ENCODE data around the gene STK40. TPM values are rescaled to one million over a fixed set of nuclear protein-coding genes. Genes with fewer than 3 reads are reported as not detected.
A peak's percentile ranks its signal among the peaks of the same experiment; 100 is the strongest.

Gene STK40
- total and polyA plus RNA-seq, 9 of the 15 experiments (the other 6 are each of a cell fraction or from before 2014, with no cell fraction given) = 0.69 to 94.3 (median 39.1) TPM

GRCh38 chr1:36387141-36387949, 1.6 kb upstream of the STK40 start (continued):
- TF ChIP-seq ZNF165 (CRISPR knock-in tag; IDR thresholded peaks at IDR 0.05; ENCODE audit: borderline replicate concordance) (peak; percentile 13; the same call in 1 of the 2 replicates), SMARCA5 (IDR thresholded peaks at IDR 0.05) (no peak), ZNF79 (CRISPR knock-in tag; IDR thresholded peaks at IDR 0.05; ENCODE audit: low read depth) (no peak), ELF1 (tag; IDR thresholded peaks at IDR 0.05) (no peak), CBX3 (IDR thresholded peaks at IDR 0.05; ENCODE audit: borderline replicate concordance in 1 of 2, low read length in 2 of 2) (no peak), NFIX (CRISPR knock-in tag; IDR thresholded peaks at IDR 0.05; ENCODE audit: low read depth) (no peak), PATZ1 (CRISPR knock-in tag; IDR thresholded peaks at IDR 0.05; ENCODE audit: borderline replicate concordance) (no peak), BACH1 (tag; IDR thresholded peaks at IDR 0.05) (no peak), NEUROD1 (IDR thresholded peaks at IDR 0.05; ENCODE audit: borderline replicate concordance, low read depth, low read length, partially characterized antibody) (peak; percentile 37), KDM2B (CRISPR knock-in tag; IDR thresholded peaks at IDR 0.05) (0 out of 2 replicates have a peak, but pooled peaks have one; percentile 2), ZC3H11A (IDR thresholded peaks at IDR 0.05; ENCODE audit: low read depth, low read length) (peak; percentile 77; the same call in 1 of the 2 replicates), RUNX1 (IDR thresholded peaks at IDR 0.05; ENCODE audit: low read depth) (no peak), ZNF561 (CRISPR knock-in tag; conservative IDR thresholded peaks at IDR 0.05) (no peak), HBP1 (CRISPR knock-in tag; IDR thresholded peaks at IDR 0.05) (peak; percentile 87), YY1 (IDR thresholded peaks at IDR 0.05; ENCODE audit: borderline replicate concordance in 1 of 3, control insufficient read depth in 1 of 3, extremely low read depth in 1 of 3, insufficient read depth in 3 of 3, insufficient read length in 1 of 3, insufficient replicate concordance in 2 of 3, low read depth in 1 of 3, low read length in 2 of 3) (peak in 1 of 3 experiments; percentile 29), NR1H2 (CRISPR knock-in tag; IDR thresholded peaks at IDR 0.05) (no peak)
- TF ChIP-seq, protein P1, sequence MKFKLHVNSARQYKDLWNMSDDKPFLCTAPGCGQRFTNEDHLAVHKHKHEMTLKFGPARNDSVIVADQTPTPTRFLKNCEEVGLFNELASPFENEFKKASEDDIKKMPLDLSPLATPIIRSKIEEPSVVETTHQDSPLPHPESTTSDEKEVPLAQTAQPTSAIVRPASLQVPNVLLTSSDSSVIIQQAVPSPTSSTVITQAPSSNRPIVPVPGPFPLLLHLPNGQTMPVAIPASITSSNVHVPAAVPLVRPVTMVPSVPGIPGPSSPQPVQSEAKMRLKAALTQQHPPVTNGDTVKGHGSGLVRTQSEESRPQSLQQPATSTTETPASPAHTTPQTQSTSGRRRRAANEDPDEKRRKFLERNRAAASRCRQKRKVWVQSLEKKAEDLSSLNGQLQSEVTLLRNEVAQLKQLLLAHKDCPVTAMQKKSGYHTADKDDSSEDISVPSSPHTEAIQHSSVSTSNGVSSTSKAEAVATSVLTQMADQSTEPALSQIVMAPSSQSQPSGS (CRISPR knock-in tag; IDR thresholded peaks at IDR 0.05) = no peak
- TF ChIP-seq, protein P2, sequence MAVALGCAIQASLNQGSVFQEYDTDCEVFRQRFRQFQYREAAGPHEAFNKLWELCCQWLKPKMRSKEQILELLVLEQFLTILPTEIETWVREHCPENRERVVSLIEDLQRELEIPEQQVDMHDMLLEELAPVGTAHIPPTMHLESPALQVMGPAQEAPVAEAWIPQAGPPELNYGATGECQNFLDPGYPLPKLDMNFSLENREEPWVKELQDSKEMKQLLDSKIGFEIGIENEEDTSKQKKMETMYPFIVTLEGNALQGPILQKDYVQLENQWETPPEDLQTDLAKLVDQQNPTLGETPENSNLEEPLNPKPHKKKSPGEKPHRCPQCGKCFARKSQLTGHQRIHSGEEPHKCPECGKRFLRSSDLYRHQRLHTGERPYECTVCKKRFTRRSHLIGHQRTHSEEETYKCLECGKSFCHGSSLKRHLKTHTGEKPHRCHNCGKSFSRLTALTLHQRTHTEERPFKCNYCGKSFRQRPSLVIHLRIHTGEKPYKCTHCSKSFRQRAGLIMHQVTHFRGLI (CRISPR knock-in tag; IDR thresholded peaks at IDR 0.05) = no peak
- TF ChIP-seq, protein P3, sequence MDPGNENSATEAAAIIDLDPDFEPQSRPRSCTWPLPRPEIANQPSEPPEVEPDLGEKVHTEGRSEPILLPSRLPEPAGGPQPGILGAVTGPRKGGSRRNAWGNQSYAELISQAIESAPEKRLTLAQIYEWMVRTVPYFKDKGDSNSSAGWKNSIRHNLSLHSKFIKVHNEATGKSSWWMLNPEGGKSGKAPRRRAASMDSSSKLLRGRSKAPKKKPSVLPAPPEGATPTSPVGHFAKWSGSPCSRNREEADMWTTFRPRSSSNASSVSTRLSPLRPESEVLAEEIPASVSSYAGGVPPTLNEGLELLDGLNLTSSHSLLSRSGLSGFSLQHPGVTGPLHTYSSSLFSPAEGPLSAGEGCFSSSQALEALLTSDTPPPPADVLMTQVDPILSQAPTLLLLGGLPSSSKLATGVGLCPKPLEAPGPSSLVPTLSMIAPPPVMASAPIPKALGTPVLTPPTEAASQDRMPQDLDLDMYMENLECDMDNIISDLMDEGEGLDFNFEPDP (CRISPR knock-in tag; IDR thresholded peaks at IDR 0.05) = no peak
